ENCODE measurements around the gene NSMCE1. TPM values are rescaled to one million over a fixed set of nuclear protein-coding genes. Genes with fewer than 3 reads are reported as not detected.

NSMCE1 gene
- total RNA-seq, 1 donor from 2014 or later: 33.3 TPM

DNA sequence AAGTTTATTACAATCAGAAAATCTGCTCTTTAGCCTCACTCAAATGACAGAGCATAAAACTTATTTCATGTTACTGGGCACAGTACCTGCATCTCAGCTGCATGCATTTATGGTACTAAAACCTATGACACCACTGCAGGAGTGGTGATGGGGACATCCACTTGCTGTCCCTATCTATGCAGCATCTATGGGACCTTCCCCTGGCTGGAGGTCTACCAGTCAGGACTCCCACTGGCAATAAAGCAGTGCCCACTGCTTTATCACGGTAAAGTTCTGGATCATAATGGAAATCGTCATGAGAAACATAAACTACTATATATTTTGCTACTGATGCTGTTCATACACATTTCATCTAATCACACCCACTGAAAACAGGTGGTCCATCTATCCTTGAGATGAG lies 26.2 kb downstream of the NSMCE1 start:
- peak; percentile 15 for DNase-seq (ENCODE audit: extremely low spot score, unreplicated experiment)
- Mint-ChIP-seq H3K4me1 (ENCODE audit: unreplicated experiment) (peaks cover 45% of the 10 kb centered on the region), H3K27ac (peak overlapping the region; percentile 7), H3K27me3 (peaks cover 3% of the 10 kb centered on the region), H3K4me3 (no peak overlapping the region), H3K9me3 (no peaks in the 10 kb centered on the region), H3K36me3 (no peaks in the 10 kb centered on the region)
- TF ChIP-seq, protein P1, sequence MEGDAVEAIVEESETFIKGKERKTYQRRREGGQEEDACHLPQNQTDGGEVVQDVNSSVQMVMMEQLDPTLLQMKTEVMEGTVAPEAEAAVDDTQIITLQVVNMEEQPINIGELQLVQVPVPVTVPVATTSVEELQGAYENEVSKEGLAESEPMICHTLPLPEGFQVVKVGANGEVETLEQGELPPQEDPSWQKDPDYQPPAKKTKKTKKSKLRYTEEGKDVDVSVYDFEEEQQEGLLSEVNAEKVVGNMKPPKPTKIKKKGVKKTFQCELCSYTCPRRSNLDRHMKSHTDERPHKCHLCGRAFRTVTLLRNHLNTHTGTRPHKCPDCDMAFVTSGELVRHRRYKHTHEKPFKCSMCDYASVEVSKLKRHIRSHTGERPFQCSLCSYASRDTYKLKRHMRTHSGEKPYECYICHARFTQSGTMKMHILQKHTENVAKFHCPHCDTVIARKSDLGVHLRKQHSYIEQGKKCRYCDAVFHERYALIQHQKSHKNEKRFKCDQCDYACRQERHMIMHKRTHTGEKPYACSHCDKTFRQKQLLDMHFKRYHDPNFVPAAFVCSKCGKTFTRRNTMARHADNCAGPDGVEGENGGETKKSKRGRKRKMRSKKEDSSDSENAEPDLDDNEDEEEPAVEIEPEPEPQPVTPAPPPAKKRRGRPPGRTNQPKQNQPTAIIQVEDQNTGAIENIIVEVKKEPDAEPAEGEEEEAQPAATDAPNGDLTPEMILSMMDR (conservative IDR thresholded peaks at IDR 0.05): no peak

DNA sequence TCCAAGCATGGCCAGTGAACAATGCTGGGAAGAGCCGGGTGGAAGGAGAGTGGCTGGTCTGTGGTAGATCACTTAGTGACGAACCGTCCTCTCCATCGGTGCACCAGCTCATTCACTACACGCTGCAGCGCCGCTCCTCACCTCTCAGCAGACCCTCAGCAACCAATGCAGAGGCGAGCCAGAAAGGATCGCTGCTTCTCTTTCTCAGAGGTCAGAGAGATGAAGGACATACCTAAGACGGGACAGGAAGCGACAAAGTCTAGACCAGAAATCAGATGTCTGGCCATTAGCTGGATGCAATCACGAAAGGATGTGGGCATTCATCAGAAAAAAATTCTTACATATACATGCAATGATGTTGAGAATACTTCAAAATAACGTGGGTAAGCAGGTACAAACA lies 26.9 kb downstream of the NSMCE1 start:
- H3K36me3 Mint-ChIP-seq: no peaks in the 10 kb centered on the region
- TF ChIP-seq, protein P1 (conservative IDR thresholded peaks at IDR 0.05): no peak
- no peak for DNase-seq (ENCODE audit: extremely low spot score, unreplicated experiment)
- H3K9me3 Mint-ChIP-seq: no peaks in the 10 kb centered on the region
- no peak overlapping the region for H3K4me3 Mint-ChIP-seq
- H3K27ac Mint-ChIP-seq: no peak overlapping the region
- peaks cover 53% of the 10 kb centered on the region for H3K4me1 Mint-ChIP-seq (ENCODE audit: unreplicated experiment)
- H3K27me3 Mint-ChIP-seq: peaks cover 3% of the 10 kb centered on the region

DNA sequence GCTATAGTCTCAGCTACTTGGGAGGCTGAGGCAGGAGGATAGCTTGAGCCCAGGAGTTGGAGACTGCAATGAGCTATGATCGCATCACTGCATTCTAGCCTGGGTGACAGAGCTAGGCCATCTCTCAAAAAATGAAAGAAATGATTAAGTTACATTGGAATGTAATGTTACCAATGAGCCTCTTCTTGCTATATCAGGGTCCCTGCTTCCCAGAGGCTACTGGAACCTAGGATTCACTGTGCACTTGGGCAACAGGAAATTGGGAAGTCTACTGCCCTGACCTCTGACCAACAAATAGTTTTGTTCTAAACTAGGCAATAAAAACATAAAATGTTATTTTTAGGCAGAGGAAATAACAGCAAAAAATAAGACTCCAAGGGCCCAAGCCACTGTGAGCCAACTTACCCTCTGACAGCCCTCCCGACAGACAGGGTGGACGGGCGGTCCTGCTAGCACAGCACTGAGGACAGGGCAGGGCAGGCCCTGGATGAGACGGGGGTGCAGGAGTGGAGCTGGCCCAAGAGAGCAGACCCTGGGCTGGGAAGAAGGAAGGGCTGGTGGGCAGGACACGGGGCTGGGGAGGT lies 27.5 kb downstream of the NSMCE1 start:
- H3K27ac Mint-ChIP-seq: no peak overlapping the region
- DNase-seq (ENCODE audit: extremely low spot score, unreplicated experiment): no peak
- TF ChIP-seq, protein P1 (conservative IDR thresholded peaks at IDR 0.05): no peak
- no peaks in the 10 kb centered on the region for H3K9me3 Mint-ChIP-seq
- H3K36me3 Mint-ChIP-seq: no peaks in the 10 kb centered on the region
- peaks cover 3% of the 10 kb centered on the region for H3K27me3 Mint-ChIP-seq
- peaks cover 54% of the 10 kb centered on the region for H3K4me1 Mint-ChIP-seq (ENCODE audit: unreplicated experiment)
- no peak overlapping the region for H3K4me3 Mint-ChIP-seq

DNA sequence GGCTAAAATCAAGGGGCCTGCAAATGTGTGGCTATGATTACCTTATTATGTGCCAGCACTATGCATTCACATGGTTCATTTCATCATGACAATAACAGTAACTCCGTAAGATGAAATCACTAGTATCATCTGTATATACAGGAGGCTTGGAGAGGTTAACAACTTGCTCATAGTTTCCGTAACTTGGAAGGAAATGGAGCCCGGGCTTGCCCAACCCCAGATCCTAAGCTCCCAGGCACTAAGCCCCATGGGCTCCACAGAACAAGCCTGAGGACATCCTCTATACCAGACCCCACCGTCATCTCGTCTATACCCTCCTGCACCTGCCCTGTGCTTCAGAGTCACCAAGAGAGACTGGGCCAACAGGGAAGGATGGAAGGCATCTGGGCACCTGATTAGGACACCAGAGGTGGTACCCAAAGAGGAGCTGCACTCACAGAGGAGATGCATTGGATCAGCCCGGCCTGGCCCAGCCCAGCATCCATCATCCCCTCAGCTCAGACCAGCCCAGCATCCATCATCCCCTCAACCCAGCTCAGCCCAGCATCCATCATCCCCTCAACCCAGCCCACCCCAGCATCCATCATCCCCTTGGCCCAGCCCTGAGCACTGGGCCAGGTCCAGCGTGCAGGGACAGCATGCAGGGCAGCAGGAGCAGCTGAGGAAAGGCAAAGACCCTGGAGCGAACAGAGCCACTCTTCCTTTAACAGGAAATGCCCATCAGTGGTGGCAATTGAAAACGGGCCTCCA lies 28.5 kb downstream of the NSMCE1 start:
- TF ChIP-seq, protein P1 (conservative IDR thresholded peaks at IDR 0.05): no peak
- no peak overlapping the region for H3K4me3 Mint-ChIP-seq
- no peak overlapping the region for H3K27ac Mint-ChIP-seq
- H3K4me1 Mint-ChIP-seq (ENCODE audit: unreplicated experiment): peaks cover 52% of the 10 kb centered on the region
- peak; percentile 37 for DNase-seq (ENCODE audit: extremely low spot score, unreplicated experiment)
- H3K9me3 Mint-ChIP-seq: no peaks in the 10 kb centered on the region
- peaks cover 3% of the 10 kb centered on the region for H3K27me3 Mint-ChIP-seq
- no peaks in the 10 kb centered on the region for H3K36me3 Mint-ChIP-seq

DNA sequence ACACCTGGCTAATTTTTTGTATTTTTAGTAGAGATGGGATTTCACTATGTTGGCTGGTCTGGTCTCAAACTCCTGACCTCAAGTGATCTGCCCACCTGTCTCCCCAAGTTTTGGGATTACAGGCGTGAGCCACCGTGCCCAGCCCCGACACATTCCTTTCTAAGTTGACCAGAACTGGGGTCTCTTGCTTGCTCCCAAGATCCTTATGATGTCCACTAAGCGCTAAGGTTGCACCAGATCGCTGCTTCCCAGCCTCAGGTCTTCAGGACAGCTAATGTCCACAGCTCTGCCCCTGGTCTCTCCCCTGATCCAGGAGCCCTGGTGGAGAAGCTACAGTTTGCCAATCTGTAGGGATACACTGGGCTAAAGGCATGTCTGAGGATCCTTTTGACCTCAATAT lies 29.5 kb downstream of the NSMCE1 start:
- no peak overlapping the region for H3K4me3 Mint-ChIP-seq
- DNase-seq (ENCODE audit: extremely low spot score, unreplicated experiment): no peak
- TF ChIP-seq, protein P1 (conservative IDR thresholded peaks at IDR 0.05): no peak
- H3K27ac Mint-ChIP-seq: no peak overlapping the region
- no peaks in the 10 kb centered on the region for H3K36me3 Mint-ChIP-seq
- peaks cover 3% of the 10 kb centered on the region for H3K27me3 Mint-ChIP-seq
- H3K4me1 Mint-ChIP-seq (ENCODE audit: unreplicated experiment): peaks cover 50% of the 10 kb centered on the region
- H3K9me3 Mint-ChIP-seq: no peaks in the 10 kb centered on the region
